IPS-11a (cell line): Measurements from ENCODE around the gene PLP2.
A peak's percentile ranks its signal among the peaks of the same experiment; 100 is the strongest.
"Not testable (repeated sequence)": the region's sequence is repeated elsewhere in the genome, so short reads cannot be mapped to it uniquely, and the experiment has no call there.

Experiments
- H3K4me3 ChIP-seq: one replicate; pipeline ENCODE4 v1.5.1; 2013; ENCODE audit warnings: low read depth, low read length, control low read depth

The PLP2 gene

GRCh38 chrX:49163555-49164419 is 7.9 kb upstream of the PLP2 start:
- peak overlapping the region; percentile 37 for H3K4me3 ChIP-seq

- no peak overlapping the region for H3K4me3 ChIP-seq
Observed at GRCh38 chrX:49164589-49165360, 6.9 kb upstream of the PLP2 start.

GRCh38 chrX:49165901-49166881 is 5.5 kb upstream of the PLP2 start:
- peak overlapping the region; percentile 4 for H3K4me3 ChIP-seq

- H3K4me3 ChIP-seq = peak overlapping the region; percentile 4
Observed at GRCh38 chrX:49166914-49167739, 4.6 kb upstream of the PLP2 start.

GRCh38 chrX:49167740-49168108 is 4.0 kb upstream of the PLP2 start:
- no peak overlapping the region for H3K4me3 ChIP-seq

- H3K4me3 ChIP-seq = peak overlapping the region; percentile 37
Observed at GRCh38 chrX:49172280-49172780, 632 bp downstream of the PLP2 start.

- H3K4me3 ChIP-seq = not testable (repeated sequence)
Observed at GRCh38 chrX:49173544-49173943, 1.8 kb downstream of the PLP2 start.

- H3K4me3 ChIP-seq = no peak overlapping the region
Observed at GRCh38 chrX:49174723-49175122, 3.0 kb downstream of the PLP2 start.

- no peak overlapping the region for H3K4me3 ChIP-seq
Observed at GRCh38 chrX:49175435-49176274, 4.0 kb downstream of the PLP2 start.

GRCh38 chrX:49176421-49177326 is 5.0 kb downstream of the PLP2 start:
- H3K4me3 ChIP-seq = no peak overlapping the region

GRCh38 chrX:49177338-49177833 is 5.7 kb downstream of the PLP2 start:
- H3K4me3 ChIP-seq = no peak overlapping the region

- H3K4me3 ChIP-seq = no peak overlapping the region
Observed at GRCh38 chrX:49177873-49178480, 6.3 kb downstream of the PLP2 start.

GRCh38 chrX:49178537-49178936 is 6.8 kb downstream of the PLP2 start:
- H3K4me3 ChIP-seq = no peak overlapping the region

- H3K4me3 ChIP-seq = no peak overlapping the region
Observed at GRCh38 chrX:49179358-49179757, 7.7 kb downstream of the PLP2 start.

- H3K4me3 ChIP-seq = no peak overlapping the region
Observed at GRCh38 chrX:49183701-49184281, 12.1 kb downstream of the PLP2 start.

GRCh38 chrX:49184294-49185281 is 12.9 kb downstream of the PLP2 start:
- H3K4me3 ChIP-seq = peak overlapping the region; percentile 17
